NCI-H524 treated with DMSO at 0.1 percent for 48 hours (cell line): Measurements from ENCODE around the gene FN1.

ENCODE experiments used
- DNase-seq: peaks from one replicate; lab custom pipeline; 2025; lab: John Stamatoyannopoulos, UW

Gene FN1

GRCh38 chr2:215435870-215436704 lies at the start of gene FN1:
TSS of gene FN1 (minus strand) at chr2:215436068. CDS start at chr2:215435802, 266 bp downstream.
- DNase-seq = no peak

DNA sequence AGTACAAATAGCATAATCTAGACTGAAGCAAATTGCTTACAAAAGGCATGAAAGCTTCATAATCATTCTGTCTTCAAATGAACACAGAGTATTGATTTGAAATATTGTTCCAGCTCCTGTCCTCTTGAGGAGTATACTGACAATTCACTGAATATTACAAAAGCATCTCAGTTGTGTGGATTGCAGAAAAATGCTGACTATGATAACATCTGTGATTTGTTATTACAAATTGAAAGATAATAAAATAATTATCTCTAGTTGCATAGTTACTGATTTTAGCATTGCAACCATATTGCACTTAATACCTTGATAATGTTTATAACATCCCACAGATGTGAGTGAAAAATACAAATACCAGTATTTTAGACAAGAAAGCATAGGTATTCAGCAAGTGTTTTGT lies 49.2 kb upstream of the FN1 start:
- DNase-seq = no peak

DNA sequence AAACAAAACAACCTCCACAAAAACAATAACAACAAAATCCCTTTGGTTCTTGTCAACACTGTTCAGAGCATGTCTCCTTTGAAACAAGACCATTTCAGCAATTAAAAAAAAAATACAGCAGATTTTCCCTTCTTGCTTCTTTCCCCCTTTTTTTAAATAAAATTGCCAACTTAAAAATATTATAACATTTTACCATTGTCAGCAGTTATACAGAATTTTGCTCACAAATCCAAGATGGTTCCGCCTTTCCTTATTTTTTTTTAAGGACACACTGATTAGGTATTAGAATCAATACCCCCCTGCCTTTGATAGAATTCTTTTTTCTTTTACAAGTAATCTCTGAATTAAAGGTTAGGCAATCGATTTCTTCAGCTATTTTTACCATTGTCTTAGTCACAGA lies 48.7 kb upstream of the FN1 start:
- DNase-seq = no peak

- DNase-seq = no peak
Observed at GRCh38 chr2:215483431-215483830, 47.6 kb upstream of the FN1 start.

DNA sequence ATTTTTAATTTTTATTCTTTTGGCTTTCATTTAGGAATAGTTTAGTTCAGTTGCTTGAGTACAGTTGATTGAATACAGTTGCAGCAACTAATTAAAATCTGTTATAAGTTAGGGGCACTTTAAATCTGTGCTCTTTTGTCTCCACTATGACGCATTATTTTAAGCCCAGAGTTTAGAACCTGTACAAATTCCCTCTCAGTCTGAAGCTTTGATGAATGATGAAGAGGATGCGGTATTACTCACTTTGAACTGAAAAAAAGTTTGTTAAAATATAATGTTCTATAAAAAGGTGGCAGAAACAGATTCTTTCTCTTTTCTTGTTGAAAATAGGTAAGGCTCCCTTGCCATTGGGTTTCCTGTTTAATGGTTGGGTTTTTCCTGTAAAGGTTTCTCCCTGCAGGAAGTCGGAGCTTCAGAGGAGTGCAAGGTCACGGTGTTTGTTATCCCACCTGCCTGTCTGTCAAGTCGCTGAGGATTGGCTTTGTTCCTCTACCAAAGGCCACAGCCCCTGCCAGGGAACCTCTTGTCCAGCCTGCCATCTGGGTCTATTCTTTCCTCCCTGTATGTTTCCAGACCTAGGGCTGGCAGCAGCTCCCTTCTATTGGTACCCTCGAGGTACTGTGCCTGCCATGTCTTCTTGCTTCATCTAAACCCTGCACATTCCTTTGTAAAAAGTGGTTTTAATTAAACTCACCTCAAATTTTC lies 43.8 kb upstream of the FN1 start:
- DNase-seq = no peak

DNA sequence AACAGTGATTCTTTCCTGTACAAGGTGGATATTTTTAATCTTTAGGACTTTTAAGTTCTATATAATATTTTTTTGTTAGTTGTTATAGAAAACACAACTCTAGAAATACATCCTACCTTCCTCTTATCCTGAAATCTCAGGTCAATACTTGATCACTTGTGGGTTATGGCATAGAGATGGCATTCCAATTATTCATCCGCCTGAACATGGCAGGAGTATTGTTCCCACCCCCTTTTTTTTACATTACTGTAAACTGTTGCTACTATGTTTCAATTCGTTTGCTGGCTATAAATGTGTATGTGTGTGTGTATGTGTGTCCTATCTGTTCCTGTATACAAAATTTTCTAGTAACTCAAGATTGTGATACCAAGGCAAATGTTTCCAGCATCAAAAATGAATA lies 43.3 kb upstream of the FN1 start:
- no peak for DNase-seq

DNA sequence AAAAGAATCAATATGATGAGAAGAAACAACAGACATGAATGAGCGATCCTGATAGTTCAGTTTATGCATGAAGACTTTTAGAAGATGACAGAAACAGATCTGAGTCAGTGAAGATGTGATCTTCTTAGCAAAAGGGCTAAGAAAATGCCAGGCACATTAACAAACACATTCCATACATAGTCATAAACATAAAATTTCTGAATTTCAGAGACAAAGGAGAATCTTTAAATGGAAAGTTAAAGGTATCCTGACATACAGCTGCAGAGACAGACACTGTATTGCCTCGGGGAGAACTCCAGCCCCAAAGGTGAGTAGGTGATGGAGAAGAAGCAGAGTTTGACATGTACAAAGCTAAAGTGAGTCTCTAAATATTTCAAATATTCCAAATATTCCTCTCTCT lies 40.6 kb upstream of the FN1 start:
- DNase-seq = no peak

DNA sequence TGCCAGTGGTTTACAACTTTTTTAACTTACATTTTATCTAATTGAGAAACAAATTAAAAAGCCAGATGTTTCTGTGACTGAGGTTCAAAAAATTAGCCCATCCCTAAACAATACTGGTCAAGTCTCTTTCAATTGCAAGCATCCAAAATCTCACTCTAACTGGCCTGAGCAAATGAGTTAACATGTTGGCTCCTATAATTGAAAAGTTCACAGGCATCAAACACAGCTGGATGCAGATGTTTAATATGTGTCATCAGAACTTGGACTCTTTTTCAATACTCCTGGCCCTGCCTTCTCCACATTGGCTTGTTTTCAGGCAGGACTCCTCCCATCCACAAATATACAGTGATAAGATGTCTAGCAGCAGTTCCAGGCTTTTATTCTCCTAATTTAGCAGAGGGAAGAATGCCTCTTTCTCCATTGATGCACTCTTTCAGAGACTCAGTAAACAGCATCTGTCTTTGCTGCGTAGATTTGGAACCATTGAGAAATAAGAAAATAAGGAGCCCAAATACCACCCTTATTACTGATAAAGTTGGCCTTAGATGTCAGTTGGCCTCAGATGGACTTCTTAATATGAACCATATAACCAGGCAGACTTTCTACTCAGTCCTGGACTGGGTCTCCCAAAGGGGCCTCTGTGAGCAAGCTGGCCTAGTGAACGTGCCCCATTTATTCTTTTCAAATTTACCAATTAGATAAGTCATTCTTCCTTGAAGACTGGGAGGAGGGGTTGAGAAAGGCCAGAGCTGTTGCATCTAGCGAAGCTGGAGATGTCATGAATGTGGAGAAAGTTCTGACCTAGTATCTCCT lies 30.4 kb upstream of the FN1 start:
- DNase-seq = no peak

GRCh38 chr2:215465256-215465655 lies 29.4 kb upstream of the FN1 start:
- DNase-seq = no peak

DNA sequence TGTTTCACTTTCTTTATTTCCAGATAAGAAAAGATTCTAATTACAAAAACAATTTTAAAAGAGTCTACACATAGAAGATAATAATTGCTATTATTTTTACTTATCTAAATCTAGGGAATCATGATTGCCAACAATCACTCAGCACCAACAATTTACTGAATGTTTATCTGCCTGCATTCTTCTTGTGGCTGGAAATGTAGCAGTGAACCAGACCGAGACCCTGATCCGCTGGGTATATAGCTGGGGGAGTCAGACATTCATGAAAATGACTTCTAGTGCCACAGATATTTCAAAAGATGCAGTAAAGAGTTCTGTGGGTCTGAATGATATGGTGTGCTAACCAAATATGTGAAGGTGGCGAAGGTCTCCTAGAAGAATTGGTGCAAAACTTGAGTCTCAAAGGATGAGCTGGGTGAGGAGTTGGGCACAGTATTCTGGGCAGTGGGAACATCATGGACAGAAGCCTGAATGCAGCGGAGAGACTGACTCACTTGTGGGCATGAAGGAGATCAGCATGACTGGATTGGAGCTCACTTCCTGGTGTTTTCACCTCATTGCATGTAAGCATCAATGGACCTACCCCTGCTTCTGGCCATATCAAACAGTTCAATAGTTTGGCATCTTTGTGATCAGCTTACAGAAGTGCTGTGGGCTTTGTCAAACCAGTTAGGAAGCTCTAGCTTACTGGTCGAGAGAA lies 26.1 kb upstream of the FN1 start:
- no peak for DNase-seq

GRCh38 chr2:215460682-215461382 lies 25.0 kb upstream of the FN1 start:
- no peak for DNase-seq

DNA sequence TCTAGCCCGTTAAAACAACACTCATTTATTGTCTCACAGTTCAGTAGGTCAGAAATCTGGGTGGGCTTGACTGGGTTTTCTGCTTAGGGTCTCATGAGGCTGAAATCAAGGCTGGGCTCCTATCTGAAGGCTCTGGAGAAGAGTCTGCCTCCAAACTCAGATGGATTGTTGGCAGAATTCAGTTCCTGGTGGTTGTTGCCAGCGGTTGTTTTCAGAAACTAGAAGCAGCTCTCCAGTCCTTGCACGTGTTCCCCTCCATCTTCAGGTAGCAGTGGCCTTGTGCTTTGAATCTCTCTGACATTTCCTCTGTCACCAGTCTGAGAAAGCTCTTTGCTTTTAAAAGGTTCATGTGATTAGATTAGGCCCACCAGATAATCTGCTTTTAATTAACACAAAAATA lies 20.1 kb upstream of the FN1 start:
- no peak for DNase-seq

DNA sequence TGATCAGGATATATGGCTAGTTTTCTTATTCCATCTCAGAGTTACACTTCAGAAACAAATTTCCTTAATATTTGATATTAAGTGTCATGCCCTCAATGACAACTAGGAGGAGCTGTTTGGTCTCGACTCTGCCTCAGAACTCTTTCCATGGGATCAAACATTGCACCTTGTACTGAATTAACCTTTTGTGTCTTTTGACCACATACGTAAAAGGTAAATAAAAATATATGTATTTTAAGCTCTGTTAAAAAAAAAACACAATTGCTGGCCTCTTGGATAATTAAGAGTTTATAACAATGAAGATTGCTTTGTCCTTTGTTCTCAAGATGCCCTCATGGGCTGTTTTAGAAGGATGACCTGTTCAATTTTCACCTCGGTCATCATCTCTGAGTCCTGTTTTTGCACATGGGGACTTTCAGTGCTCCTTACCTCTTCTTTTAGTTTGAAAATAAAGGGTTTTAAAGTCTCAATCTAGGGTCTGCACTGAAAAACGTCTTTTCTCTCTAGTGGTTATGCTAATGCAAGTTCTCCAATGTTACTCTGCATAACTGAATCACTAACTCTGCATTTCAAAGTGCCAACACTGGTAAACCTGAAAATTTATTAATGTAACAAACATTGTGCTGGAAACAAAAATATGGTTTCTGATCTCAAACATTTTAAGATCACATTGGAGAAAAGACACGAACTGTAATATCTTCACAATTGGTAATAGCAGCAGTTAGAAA lies 18.8 kb upstream of the FN1 start:
- no peak for DNase-seq

- no peak for DNase-seq
Observed at GRCh38 chr2:215452725-215453124, 16.9 kb upstream of the FN1 start.

- no peak for DNase-seq
Observed at GRCh38 chr2:215451012-215451756, 15.3 kb upstream of the FN1 start.

DNA sequence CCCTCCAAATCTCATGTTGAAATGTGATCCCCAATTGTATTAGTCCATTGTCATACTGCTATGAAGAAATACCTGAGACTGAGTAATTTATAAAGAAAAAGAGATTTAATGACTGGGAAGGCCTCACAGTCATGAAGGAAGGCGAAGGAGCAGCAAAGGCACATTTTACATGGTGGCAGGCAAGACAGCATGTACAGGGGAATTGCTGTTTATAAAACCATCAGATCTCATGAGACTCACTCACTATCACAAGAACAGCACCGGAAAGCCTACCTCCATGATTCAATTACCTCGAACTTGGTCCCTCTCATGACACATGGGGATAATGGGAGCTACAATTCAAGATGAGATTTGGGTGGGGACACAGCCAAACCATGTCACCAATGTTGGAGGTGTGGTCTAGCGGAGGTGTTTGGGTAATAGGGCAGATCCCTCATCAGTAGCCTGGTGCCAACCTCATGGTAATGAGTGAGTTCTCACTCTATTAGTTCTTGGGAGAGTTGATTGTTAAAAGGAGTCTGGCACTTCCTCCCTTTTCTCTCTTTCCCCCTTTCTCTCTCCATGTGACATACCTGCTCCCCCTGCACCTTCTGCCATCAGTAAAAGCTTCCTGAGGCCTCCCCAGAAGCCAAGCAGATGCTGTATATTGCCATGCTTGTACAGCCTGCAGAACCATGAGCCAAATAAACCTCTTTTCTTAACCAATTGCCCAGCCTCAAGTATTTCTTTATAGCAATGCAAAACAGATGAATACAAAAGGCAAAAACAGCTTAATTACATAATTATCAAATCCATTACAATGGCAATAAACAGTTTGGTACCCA lies 14.5 kb upstream of the FN1 start:
- no peak for DNase-seq

DNA sequence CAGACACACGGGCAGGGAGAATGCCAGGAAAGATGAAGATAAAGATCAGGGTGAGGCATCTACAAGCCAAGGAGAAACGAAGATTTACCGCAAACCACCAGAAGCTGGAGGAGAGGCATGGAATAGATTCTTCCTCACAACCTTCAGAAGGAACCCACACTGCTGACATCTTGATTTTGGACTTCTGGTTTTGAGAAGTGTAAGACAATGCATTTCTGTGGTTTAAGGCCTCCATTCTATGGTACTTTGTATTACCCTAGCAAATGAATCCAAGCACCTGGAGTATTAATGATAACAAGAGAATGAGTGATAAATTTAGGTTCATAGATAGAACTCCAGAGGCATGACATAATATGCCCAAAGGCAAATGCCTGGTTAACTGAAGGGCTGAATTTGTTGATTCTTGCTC lies 11.8 kb upstream of the FN1 start:
- DNase-seq = no peak

- no peak for DNase-seq
Observed at GRCh38 chr2:215447056-215447455, 11.2 kb upstream of the FN1 start.

- DNase-seq = no peak
Observed at GRCh38 chr2:215442401-215442787, 6.5 kb upstream of the FN1 start.
